HCT116 (cell line): ENCODE measurements around the gene BACE1. TPM values are rescaled to one million over a fixed set of nuclear protein-coding genes. Genes with fewer than 3 reads are reported as not detected.

Experiments used
- ATAC-seq: fragments of 200-7000 bp; cut with Tn5 transposase; 2 replicates; pipeline ENCODE4 v1.9.1; 2020; ENCODE audit warnings: mild to moderate bottlenecking, moderate library complexity
- BruUV-seq: library from RNA; stranded (reverse); fragments of 400-500 nt; replicated peaks from 2 replicates; lab custom pipeline; 2021; lab: Mats Ljungman, UMichigan
- CTCF ChIA-PET: fragments of 300-600 bp; sonication (Branson Sonifier 250); formaldehyde crosslinking; loops from one replicate; lab custom pipeline; 2021; ENCODE audit warnings: antibody characterized with exemption; lab: Charles Lee
- POLR2A ChIA-PET: fragments of 300-600, 350-600 bp; sonication (Branson Sonifier 250); formaldehyde crosslinking; loops from one replicate; lab custom pipeline; 2021; ENCODE audit warnings: antibody characterized with exemption; lab: Charles Lee
- RAD21 ChIA-PET, 2 experiments: fragments of 300-600 bp; sonication (Branson Sonifier 250); formaldehyde crosslinking; loops; one replicate each; lab custom pipeline; 2023; ENCODE audit warnings: low total read pairs in 2 of 2; ENCODE audit not compliant: uncharacterized antibody in 2 of 2, unreplicated experiment in 2 of 2, low non-redundant PET in 1 of 2; lab: Charles Lee
- DNase-seq: peaks from one replicate; pipeline ENCODE4 v3.0.0-alpha.2; 2010; ENCODE audit warnings: low read depth, low spot score
- H2AFZ ChIP-seq: fragments of 200-600 bp; shearing (Covaris generic), sonication (generic); 2 replicates; pipeline ENCODE4 v1.6.1; 2017; ENCODE audit warnings: low read depth, mixed run types, mixed read lengths, antibody characterized with exemption, low read length; ENCODE audit not compliant: poor library complexity, severe bottlenecking
- H3K27ac ChIP-seq: 2 replicates; pipeline ENCODE4 v1.5.1; 2012; ENCODE audit warnings: low read depth, low read length
- H3K27me3 ChIP-seq: fragments of 200-600 bp; sonication (generic); 2 replicates; pipeline ENCODE4 v1.6.1; 2016; ENCODE audit warnings: mixed run types, low read length, mixed read lengths; ENCODE audit not compliant: insufficient read depth
- H3K36me3 ChIP-seq, 2 experiments: fragments of 200-500 bp in 1 of 2; fragments of 200-600 bp in 1 of 2; sonication (Bioruptor generic) in 1 of 2; sonication (generic) in 1 of 2; 2 replicates each; pipeline versions ENCODE4 v1.5.1 to v1.6.1; 2014 to 2016; ENCODE audit warnings: low read length in 2 of 2, inconsistent platforms in 1 of 2, mixed read lengths in 1 of 2, mixed run types in 1 of 2; ENCODE audit not compliant: insufficient read depth in 2 of 2, control insufficient read depth in 1 of 2
- H3K4me1 ChIP-seq, 2 experiments: fragments of 200-600 bp in 1 of 2; sonication (generic) in 1 of 2; 2 replicates each; pipeline versions ENCODE4 v1.5.1 to v1.6.1; 2012 to 2017; ENCODE audit warnings: low read length in 2 of 2, inconsistent platforms in 1 of 2, mild to moderate bottlenecking in 1 of 2, mixed read lengths in 1 of 2, mixed run types in 1 of 2, moderate library complexity in 1 of 2; ENCODE audit not compliant: insufficient read depth in 2 of 2, control insufficient read depth in 1 of 2
- H3K4me2 ChIP-seq: fragments of 200-600 bp; sonication (generic); 2 replicates; pipeline ENCODE4 v1.6.1; 2017; ENCODE audit warnings: mixed run types, low read length, mixed read lengths
- H3K4me3 ChIP-seq, 2 experiments: fragments of 200-600 bp in 1 of 2; sonication (generic) in 1 of 2; replicated peaks in 1 of 2; 2 replicates each; pipeline ENCODE4 v1.5.1; 2011 to 2016; ENCODE audit warnings: low read length in 2 of 2, control low read depth in 1 of 2, low read depth in 1 of 2, mild to moderate bottlenecking in 1 of 2, mixed read lengths in 1 of 2, mixed run types in 1 of 2
- H3K79me2 ChIP-seq: fragments of 200-600 bp; sonication (generic); 2 replicates; pipeline ENCODE4 v1.6.1; 2017; ENCODE audit warnings: mild to moderate bottlenecking, mixed run types, low read length, moderate library complexity, mixed read lengths; ENCODE audit not compliant: insufficient read depth
- H3K9ac ChIP-seq: fragments of 200-600 bp; sonication (generic); 2 replicates; pipeline ENCODE4 v1.6.1; 2016; ENCODE audit warnings: low read length, mixed read lengths
- H3K9me2 ChIP-seq: fragments of 200-600 bp; sonication (generic), shearing (Covaris generic); 2 replicates; pipeline ENCODE4 v1.6.1; 2017; ENCODE audit warnings: mixed run types, mild to moderate bottlenecking, moderate library complexity; ENCODE audit not compliant: insufficient read depth
- H3K9me3 ChIP-seq, 2 experiments: fragments of 200-500 bp in 1 of 2; fragments of 200-600 bp in 1 of 2; sonication (Bioruptor generic) in 1 of 2; sonication (generic) in 1 of 2; 2 replicates each; pipeline ENCODE4 v1.6.1; 2014 to 2017; ENCODE audit warnings: low read length in 2 of 2, mixed read lengths in 2 of 2, inconsistent platforms in 1 of 2, low read depth in 1 of 2, mild to moderate bottlenecking in 1 of 2, mixed run types in 1 of 2, moderate library complexity in 1 of 2; ENCODE audit not compliant: control insufficient read depth in 1 of 2, insufficient read depth in 1 of 2
- H4K20me1 ChIP-seq: fragments of 200-600 bp; sonication (generic), shearing (Covaris generic); 2 replicates; pipeline ENCODE4 v1.6.1; 2017; ENCODE audit warnings: mixed run types, mild to moderate bottlenecking, moderate library complexity; ENCODE audit not compliant: insufficient read depth
- SP1 ChIP-seq: IDR thresholded peaks from 2 replicates; pipeline ENCODE4 v1.6.1; 2012; ENCODE audit warnings: low read depth
- ZFX ChIP-seq: fragments of 450-650 bp; IDR thresholded peaks from 2 replicates; pipeline ENCODE4 v1.6.1; 2017
- intact Hi-C: fragments of 100-400 bp; cut with micrococcal nuclease; formaldehyde crosslinking; loops from 2 replicates; pipeline ENCODE4 v1.10.0; 2022
- total RNA-seq: library from RNA; stranded (reverse); gene quantifications from one replicate; pipeline ENCODE4 v1.2.1, GENCODE V29; 2021; ENCODE audit not compliant: unreplicated experiment
- TF ChIP-seq, protein P1 (sequence below): IDR thresholded peaks from 2 replicates; pipeline ENCODE4 v1.6.1; 2012; ENCODE audit warnings: low read depth

The BACE1 gene
- total RNA-seq, 1 experiment from 2014 or later, result 8.5 TPM

DNA sequence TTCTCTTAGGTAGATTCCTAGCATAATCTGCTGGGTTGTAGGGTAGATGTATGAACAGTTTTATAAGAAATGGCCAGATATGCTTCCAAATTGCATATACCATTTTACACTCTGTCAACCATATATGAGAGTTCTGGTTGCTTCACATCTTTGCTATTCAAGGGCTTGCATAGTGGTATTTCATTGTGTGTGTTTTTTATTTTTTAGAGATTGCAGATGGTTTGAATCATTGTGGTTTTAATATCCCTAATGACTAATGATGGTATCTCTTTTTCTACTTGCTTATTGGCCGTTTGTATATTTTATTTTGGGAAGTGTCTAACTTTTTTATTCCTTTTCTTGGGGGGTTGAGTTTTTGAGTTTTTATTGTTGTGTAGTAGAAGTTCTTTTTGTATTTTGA lies 56.6 kb downstream of the BACE1 start:
- Histone ChIP-seq H3K27me3 (no peaks in the 10 kb centered on the region), H3K4me3 (no peak overlapping the region), H3K9ac (no peak overlapping the region), H3K4me2 (no peak overlapping the region), H2AFZ (no peak overlapping the region), H3K9me3 (no peaks in the 10 kb centered on the region), H3K9me2 (no peaks in the 10 kb centered on the region), H3K4me1 (peaks cover 0 to 2% of the 10 kb centered on the region in 2 experiments; a peak in 1 of 4 replicates), H3K79me2 (no peaks in the 10 kb centered on the region), H3K36me3 (0 out of 4 replicates have a peak, but pooled peaks cover 0 to 2% of the 10 kb centered on the region in 2 experiments)
- no TSS peak for BruUV-seq
- intact Hi-C loops, result no loop called here
- ChIA-PET CTCF (no interaction called here), POLR2A (no interaction called here), RAD21 (no interaction called here)
- no peak for ATAC-seq
- DNase-seq, result no peak
- TF ChIP-seq ZFX, result no peak
- TF ChIP-seq, all 23 proteins: peak for 0
- Histone ChIP-seq H4K20me1 (no peaks in the 10 kb centered on the region), H3K27ac (no peak overlapping the region)

- Histone ChIP-seq H3K9ac (no peak overlapping the region), H3K9me2 (no peaks in the 10 kb centered on the region), H3K27me3 (no peaks in the 10 kb centered on the region), H3K27ac (no peak overlapping the region), H3K9me3 (no peaks in the 10 kb centered on the region), H4K20me1 (no peaks in the 10 kb centered on the region), H2AFZ (no peak overlapping the region), H3K4me3 (no peak overlapping the region), H3K4me2 (no peak overlapping the region), H3K4me1 (no peaks in the 10 kb centered on the region), H3K36me3 (0 out of 4 replicates have a peak, but pooled peaks cover 0 to 2% of the 10 kb centered on the region in 2 experiments), H3K79me2 (no peaks in the 10 kb centered on the region)
- POLR2A ChIA-PET, result no interaction called here
- no peak for ATAC-seq
- no TSS peak for BruUV-seq
- CTCF ChIA-PET, result no interaction called here
- intact Hi-C loops, result no loop called here
- RAD21 ChIA-PET, result no interaction called here
- DNase-seq, result no peak
- no peak for TF ChIP-seq SP1
- TF ChIP-seq, protein P1, sequence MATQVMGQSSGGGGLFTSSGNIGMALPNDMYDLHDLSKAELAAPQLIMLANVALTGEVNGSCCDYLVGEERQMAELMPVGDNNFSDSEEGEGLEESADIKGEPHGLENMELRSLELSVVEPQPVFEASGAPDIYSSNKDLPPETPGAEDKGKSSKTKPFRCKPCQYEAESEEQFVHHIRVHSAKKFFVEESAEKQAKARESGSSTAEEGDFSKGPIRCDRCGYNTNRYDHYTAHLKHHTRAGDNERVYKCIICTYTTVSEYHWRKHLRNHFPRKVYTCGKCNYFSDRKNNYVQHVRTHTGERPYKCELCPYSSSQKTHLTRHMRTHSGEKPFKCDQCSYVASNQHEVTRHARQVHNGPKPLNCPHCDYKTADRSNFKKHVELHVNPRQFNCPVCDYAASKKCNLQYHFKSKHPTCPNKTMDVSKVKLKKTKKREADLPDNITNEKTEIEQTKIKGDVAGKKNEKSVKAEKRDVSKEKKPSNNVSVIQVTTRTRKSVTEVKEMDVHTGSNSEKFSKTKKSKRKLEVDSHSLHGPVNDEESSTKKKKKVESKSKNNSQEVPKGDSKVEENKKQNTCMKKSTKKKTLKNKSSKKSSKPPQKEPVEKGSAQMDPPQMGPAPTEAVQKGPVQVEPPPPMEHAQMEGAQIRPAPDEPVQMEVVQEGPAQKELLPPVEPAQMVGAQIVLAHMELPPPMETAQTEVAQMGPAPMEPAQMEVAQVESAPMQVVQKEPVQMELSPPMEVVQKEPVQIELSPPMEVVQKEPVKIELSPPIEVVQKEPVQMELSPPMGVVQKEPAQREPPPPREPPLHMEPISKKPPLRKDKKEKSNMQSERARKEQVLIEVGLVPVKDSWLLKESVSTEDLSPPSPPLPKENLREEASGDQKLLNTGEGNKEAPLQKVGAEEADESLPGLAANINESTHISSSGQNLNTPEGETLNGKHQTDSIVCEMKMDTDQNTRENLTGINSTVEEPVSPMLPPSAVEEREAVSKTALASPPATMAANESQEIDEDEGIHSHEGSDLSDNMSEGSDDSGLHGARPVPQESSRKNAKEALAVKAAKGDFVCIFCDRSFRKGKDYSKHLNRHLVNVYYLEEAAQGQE, result no peak
Observed at GRCh38 chr11:117258576-117258975, 57.5 kb downstream of the BACE1 start.
